GM04504 (cell line): Measurements from ENCODE around the gene KIDINS220.

ENCODE experiments used
- DNase-seq: peaks from one replicate; pipeline ENCODE4 v3.0.0-alpha.2; 2012; ENCODE audit warnings: low read depth

KIDINS220 gene

DNA sequence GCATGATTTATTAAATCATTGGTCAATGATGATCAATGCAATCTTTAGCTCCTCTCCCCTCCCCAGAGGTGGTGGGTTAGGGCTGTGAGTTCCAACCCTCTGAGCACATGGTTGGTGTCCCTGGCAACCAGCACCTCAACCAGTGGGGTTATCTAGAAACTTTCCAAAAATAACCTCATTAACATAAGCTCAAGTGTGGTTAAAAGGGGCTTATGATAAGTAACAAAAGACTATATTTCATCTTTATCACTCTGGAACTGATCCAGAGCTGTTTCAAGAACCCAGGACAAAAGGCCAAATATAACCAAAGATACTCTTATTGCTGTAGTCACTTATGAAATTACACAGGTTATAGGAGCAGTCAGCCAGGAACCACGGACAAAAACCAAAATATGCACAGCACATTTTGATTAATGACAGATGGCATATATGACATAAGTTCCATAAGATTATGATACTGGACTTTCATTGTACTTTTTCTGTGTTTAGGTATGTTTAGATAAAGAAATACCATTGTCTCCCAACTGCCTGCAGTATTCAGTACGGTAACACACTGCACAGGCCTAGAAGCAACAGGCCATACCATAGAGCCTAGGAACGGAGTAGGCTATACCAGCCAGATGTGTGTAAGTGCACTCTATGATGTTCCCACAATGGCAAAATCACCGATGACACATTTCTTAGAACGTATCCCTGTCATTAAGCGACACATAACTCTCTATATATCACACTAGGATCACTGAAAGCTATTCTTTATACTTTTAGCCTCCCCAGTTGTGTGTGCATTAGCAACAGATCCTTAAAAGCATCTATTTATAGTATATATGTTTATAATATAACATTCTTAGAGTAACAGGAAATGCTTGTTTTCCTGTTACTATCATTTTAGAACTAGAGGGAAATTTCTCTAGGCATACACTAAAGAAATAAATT is 31.9 kb downstream of the KIDINS220 start:
- DNase-seq, result no peak

DNA sequence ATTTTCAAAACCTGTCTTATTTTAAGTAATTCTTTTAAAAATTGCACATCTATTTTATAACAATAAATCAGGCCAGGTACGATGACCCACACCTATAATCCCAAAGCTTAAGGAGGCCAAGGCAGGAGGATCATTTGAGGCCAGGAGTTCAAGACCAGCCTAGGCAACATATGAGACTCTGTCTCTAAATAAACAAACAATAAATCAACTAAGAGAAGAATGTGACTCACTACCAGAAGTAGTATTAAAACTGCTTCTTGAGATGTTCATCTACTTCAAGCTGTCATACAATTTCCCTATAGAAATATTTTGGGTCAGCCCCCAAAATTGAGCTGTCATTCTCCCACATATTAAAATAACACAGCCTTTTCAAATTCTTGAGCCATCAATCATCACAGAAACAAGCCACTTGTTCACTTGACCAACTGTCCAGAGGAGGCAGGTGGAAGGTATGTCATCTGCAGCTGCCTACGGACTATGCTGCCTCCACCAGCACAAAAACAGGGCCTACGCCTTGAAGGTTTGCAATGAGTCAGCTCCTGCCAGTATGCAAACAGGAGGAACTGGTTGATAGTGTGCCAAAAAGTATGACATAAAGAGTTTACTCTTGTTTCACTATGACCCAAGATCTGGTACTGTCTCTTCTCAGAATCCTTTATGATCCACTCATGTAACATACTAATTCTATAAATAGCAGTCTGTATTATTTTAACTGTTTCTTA is 33.6 kb downstream of the KIDINS220 start:
- DNase-seq, result peak; percentile 45

- no peak for DNase-seq
These were observed 34.7 kb downstream of the KIDINS220 start for GRCh38 chr2:8802741-8803140.

GRCh38 chr2:8800821-8801220 is 36.6 kb downstream of the KIDINS220 start:
- DNase-seq, result no peak

DNA sequence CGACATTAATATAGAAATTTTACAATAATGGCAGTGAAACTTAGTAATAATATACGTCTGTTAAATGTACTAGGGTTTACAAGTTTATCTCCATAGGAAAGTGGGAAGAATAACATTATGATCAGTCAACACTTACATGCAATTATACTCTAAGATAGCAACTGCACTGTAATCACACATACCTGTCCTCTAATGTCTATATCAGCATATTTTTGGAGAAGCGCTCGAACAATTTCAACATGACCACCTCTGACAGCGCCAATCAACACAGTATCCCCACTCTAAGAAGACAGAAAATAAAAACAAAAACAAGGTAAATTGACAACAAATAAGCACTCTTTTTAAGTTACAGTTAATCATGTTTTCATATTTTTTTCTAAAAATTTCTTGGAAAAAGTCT is 37.2 kb downstream of the KIDINS220 start:
- DNase-seq, result no peak

- no peak for DNase-seq
These were observed 38.4 kb downstream of the KIDINS220 start for GRCh38 chr2:8799004-8799403.

- DNase-seq, result no peak
These were observed 39.0 kb downstream of the KIDINS220 start for GRCh38 chr2:8798393-8798792.

- DNase-seq, result no peak
These were observed 39.7 kb downstream of the KIDINS220 start for GRCh38 chr2:8797682-8798081.

DNA sequence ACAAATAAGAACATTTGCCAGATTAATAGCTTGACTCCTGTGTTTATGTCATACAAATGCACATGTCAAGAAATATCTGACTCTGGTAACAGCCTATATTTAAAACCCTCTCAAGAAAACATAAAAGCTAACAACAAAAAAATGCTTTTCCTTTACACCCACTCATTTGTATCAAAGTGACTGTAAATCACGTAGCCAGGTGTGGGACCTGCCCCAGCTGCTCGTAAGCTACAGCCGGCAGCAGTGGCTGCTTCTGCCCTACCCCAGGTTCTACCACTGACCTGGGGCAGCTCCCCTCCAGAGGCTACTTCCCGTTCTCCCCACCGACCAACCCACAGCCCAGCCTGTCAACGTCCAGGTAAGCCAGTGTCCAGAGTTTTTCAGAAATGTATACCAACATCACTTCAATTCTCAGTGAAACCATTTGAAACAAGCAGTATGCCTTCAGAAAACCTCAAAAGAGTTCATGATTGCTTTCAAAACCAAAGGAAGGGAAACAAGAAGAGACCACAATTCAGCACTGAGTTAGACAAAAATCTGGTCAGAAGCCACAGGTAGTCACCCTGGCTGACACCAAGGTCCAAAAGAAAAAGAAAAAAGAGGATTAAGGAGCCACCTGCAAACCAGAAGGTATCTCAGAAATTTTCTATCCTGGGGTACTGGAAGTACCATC is 40.4 kb downstream of the KIDINS220 start:
- no peak for DNase-seq

GRCh38 chr2:8796315-8796848 is 41.0 kb downstream of the KIDINS220 start:
- DNase-seq, result no peak

- DNase-seq, result peak; percentile 51
These were observed 42.2 kb downstream of the KIDINS220 start for GRCh38 chr2:8794923-8795825.

DNA sequence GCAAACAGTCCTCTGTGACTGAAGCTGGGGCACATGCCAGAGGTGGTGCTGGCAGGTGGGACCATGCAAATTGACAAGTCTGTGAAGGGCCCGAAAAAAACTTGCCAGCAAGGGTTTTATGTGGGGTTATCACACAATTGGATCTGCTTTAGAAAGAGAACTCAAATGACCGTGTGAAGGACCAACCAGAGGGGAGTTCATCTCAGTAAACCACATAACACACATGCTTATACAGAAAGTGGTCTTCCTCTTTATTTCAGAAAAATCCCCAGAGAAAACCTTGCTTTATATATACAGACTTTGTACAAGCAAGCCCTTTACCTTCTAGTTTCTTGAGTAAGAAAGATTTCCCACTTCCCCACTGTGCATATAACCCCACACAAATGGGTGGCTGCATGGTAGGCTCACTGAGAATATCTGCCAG is 46.7 kb downstream of the KIDINS220 start:
- no peak for DNase-seq

GRCh38 chr2:8786463-8786862 is 51.0 kb downstream of the KIDINS220 start:
- no peak for DNase-seq

GRCh38 chr2:8779795-8780671 is 57.4 kb downstream of the KIDINS220 start:
- DNase-seq, result no peak

GRCh38 chr2:8774371-8774770 is 63.0 kb downstream of the KIDINS220 start:
- no peak for DNase-seq

GRCh38 chr2:8767324-8767723 is 70.1 kb downstream of the KIDINS220 start:
- no peak for DNase-seq

DNA sequence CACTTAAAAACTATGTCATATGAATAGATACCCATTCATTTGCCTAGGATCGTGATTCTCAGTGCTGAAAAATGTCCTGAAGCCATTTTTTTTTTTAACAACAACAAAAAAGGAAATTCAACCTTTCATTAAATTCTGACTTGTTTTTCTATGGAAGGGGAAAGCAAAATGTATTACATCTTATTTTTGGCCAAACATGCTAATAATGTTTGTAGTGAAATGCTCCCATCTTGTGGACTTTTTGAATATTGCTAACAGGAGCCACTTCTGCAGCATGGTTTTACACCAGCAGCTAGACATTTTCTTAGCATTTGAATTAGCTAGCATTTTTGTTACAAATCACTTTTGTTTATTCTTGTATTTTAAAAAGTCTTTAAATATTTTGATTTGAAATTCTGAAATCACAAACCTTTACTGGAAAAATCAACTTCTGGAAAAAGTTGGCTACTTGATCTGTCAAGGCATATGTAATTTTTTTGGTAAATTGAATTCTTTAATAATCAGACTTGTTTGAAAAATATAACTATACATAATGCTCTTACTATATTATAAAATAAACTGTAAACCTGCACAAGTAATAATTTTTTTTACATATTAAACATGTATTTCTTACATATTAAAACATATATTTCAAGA is 75.8 kb downstream of the KIDINS220 start:
- DNase-seq, result peak; percentile 14

DNA sequence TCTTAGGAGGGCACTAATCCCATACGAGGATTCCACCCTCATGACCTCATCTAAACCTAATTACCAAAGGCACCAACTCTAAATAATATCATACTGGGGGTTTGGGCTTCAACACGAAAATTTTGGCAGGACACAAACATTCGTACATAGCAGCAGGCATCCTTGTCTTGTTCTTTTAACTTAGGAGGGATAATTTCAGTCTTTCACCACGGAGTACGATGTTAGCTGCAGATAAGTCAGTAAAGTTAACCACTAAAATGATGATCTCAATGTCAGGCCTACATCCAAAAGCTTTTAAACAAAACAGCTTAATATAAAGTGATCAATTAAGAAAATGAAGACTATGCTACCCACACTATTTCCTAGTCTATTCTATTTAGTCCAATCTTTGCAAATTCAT is 80.7 kb downstream of the KIDINS220 start:
- no peak for DNase-seq

- no peak for DNase-seq
These were observed 81.2 kb downstream of the KIDINS220 start for GRCh38 chr2:8756230-8756629.
